ENCODE data around the gene ARL5A.

DNA sequence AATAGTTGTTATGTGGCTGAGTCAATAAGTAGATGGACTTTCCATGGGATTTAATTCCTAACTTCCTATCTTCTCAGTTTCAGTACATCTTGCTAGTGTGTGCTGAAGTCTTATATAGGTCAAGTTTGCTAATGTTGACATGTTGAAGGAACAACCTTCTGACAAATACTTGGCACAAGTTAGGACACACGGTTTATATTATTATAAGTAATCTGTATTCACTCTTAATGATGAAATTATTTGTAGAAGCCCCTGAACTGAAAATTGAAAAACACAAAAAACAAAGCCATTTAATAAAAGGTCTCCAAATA lies 19.2 kb downstream of the ARL5A start:
- TF ChIP-seq, protein P1, sequence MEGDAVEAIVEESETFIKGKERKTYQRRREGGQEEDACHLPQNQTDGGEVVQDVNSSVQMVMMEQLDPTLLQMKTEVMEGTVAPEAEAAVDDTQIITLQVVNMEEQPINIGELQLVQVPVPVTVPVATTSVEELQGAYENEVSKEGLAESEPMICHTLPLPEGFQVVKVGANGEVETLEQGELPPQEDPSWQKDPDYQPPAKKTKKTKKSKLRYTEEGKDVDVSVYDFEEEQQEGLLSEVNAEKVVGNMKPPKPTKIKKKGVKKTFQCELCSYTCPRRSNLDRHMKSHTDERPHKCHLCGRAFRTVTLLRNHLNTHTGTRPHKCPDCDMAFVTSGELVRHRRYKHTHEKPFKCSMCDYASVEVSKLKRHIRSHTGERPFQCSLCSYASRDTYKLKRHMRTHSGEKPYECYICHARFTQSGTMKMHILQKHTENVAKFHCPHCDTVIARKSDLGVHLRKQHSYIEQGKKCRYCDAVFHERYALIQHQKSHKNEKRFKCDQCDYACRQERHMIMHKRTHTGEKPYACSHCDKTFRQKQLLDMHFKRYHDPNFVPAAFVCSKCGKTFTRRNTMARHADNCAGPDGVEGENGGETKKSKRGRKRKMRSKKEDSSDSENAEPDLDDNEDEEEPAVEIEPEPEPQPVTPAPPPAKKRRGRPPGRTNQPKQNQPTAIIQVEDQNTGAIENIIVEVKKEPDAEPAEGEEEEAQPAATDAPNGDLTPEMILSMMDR (conservative IDR thresholded peaks at IDR 0.05; ENCODE audit: low read depth, low read length): no peak
- TF ChIP-seq EZH2 (IDR thresholded peaks at IDR 0.05; ENCODE audit: borderline replicate concordance, low read depth, low read length, poor library complexity, severe bottlenecking): no peak
